Sigmoid colon (tissue), 4 donors: ENCODE measurements around the gene ASPHD1.

Experiments
- EP300 ChIP-seq, 4 donors: sonication (generic); formaldehyde crosslinking; IDR thresholded peaks; one replicate each; pipeline ENCODE4 v1.6.1; 2017; ENCODE audit warnings: antibody characterized with exemption in 4 of 4
- POLR2A ChIP-seq, 2 donors: fragments of 450-650 bp; IDR thresholded peaks; one replicate each; pipeline ENCODE4 v1.6.1; 2016; ENCODE audit warnings: antibody characterized with exemption in 2 of 2, mild to moderate bottlenecking in 2 of 2, moderate library complexity in 2 of 2
- POLR2AphosphoS5 ChIP-seq, 4 donors: sonication (generic); formaldehyde crosslinking; IDR thresholded peaks; one replicate each; pipeline ENCODE4 v1.6.1; 2017; ENCODE audit warnings: antibody characterized with exemption in 4 of 4
- TF ChIP-seq, protein P1 (sequence below), 4 experiments: fragments of 450-650 bp in 3 of 4; fragments of 200-600 bp in 1 of 4; IDR thresholded peaks; one replicate each; pipeline ENCODE4 v1.5.1; 2016 to 2019; ENCODE audit warnings: antibody characterized with exemption in 4 of 4, mild to moderate bottlenecking in 3 of 4, moderate library complexity in 2 of 4

GRCh38 chr16:29893553-29893952 is 6.7 kb upstream of the ASPHD1 start:
- TF ChIP-seq EP300 (IDR thresholded peaks at IDR 0.05) = no peak
- TF ChIP-seq, protein P1, sequence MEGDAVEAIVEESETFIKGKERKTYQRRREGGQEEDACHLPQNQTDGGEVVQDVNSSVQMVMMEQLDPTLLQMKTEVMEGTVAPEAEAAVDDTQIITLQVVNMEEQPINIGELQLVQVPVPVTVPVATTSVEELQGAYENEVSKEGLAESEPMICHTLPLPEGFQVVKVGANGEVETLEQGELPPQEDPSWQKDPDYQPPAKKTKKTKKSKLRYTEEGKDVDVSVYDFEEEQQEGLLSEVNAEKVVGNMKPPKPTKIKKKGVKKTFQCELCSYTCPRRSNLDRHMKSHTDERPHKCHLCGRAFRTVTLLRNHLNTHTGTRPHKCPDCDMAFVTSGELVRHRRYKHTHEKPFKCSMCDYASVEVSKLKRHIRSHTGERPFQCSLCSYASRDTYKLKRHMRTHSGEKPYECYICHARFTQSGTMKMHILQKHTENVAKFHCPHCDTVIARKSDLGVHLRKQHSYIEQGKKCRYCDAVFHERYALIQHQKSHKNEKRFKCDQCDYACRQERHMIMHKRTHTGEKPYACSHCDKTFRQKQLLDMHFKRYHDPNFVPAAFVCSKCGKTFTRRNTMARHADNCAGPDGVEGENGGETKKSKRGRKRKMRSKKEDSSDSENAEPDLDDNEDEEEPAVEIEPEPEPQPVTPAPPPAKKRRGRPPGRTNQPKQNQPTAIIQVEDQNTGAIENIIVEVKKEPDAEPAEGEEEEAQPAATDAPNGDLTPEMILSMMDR (IDR thresholded peaks at IDR 0.05) = no peak
- no peak for TF ChIP-seq POLR2A (IDR thresholded peaks at IDR 0.05)
- TF ChIP-seq POLR2AphosphoS5 (IDR thresholded peaks at IDR 0.05) = no peak
